ENCODE data around the gene HTRA1.

- TF ChIP-seq CTCF (conservative IDR thresholded peaks at IDR 0.05; ENCODE audit: low read length) (no peak), EZH2phosphoT487 (IDR thresholded peaks at IDR 0.05; ENCODE audit: borderline replicate concordance) (no peak)
Measured at GRCh38 chr10:122477436-122477835, 16.1 kb downstream of the HTRA1 start.

Measured in Loucy (cell line).